HG03103 (cell line): ENCODE data around the gene NME9.

Experiments used
- ATAC-seq: cut with Tn5 transposase; IDR thresholded peaks from one replicate; pipeline ENCODE4 v1.9.1; 2021; ENCODE audit warnings: low read depth; ENCODE audit not compliant: unreplicated experiment

NME9 gene

GRCh38 chr3:138363322-138363721 lies 33.7 kb upstream of the NME9 start:
- no peak for ATAC-seq

- no peak for ATAC-seq
These were observed 32.9 kb upstream of the NME9 start for GRCh38 chr3:138362538-138362937.

GRCh38 chr3:138361561-138361971 lies 31.9 kb upstream of the NME9 start:
- ATAC-seq = no peak

GRCh38 chr3:138360869-138361525 lies 31.3 kb upstream of the NME9 start:
- ATAC-seq = no peak

GRCh38 chr3:138359919-138360868 lies 30.5 kb upstream of the NME9 start:
- no peak for ATAC-seq

DNA sequence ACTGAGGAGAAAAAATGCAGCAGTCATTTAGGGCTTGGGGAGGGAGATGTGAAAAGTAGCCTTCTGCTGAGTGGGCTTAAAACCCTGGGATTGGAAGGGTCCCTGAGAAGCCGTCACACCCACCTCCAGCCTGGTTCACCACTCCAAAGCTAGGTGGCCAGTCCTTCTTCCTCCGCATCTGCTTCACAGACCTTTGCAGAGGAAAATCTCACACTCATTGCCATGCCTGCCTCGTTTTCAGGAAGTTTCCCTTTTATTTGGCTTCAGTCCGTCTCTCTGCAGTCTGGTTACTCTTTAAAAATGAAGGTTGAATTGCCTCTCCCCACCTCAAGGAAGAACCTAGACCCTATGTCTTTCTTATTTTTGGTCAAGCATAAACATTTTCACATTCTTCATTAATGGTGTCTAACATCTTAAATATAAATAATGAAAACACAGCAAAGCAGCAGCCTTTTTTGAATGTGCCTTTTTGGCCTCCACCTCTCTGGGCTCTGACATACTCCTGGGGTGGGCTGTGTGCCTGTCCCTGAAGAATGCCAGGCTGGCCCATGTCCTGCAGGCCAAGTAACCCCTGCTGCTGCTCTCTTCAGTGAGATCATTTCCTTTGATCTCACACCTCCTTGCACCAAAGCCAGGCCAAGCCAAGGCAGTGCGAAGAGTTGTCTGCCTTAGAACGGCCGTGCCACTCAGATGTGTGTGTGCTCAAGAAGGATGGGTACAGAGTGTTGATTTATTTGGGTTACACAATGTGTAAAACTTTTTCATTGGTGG lies 29.7 kb upstream of the NME9 start:
- no peak for ATAC-seq

- no peak for ATAC-seq
These were observed 27.2 kb upstream of the NME9 start for GRCh38 chr3:138356730-138357405.

- no peak for ATAC-seq
These were observed 25.4 kb upstream of the NME9 start for GRCh38 chr3:138355071-138355470.

DNA sequence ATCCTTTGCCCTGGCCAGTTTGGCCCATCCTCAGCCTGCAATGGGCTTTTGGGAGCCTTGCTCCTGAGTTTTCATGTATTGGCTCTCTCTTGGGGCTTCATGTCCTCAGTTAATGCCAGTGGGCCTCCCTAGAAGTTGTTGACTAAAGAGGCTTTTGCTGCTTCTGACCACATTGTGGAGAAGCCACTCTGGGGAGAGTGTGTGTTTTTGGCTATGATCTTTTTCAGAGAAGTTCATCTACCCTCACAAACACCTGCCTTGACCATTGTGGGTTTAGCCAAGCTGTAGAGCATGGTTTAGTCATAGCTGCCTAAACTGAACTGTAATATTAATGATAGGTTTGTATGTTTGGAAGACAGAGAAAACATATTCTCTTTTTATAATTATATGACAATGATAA lies 24.7 kb upstream of the NME9 start:
- no peak for ATAC-seq

GRCh38 chr3:138351916-138352550 lies 22.4 kb upstream of the NME9 start:
- no peak for ATAC-seq

DNA sequence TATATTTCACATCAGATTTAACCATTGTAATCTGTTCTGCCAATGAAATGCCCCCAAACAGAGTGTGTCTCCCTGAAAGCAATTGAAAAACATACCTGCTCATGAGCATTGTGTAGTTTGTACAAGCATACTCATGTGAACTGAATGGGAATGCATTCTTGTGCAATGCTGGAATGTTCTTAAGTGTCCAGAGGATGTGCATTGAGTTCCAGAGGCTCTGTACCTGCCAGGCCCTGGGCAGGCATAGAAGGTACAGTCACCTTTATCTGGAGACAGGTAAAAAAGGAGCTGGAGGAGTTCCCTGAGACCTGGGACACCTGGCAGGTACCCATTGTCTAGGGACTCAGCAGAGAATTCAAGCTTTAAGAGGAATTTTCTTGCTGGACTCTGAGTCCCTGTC lies 21.5 kb upstream of the NME9 start:
- ATAC-seq = no peak

GRCh38 chr3:138349926-138350665 lies 20.4 kb upstream of the NME9 start:
- ATAC-seq = no peak

- no peak for ATAC-seq
These were observed 19.4 kb upstream of the NME9 start for GRCh38 chr3:138348754-138349739.

- no peak for ATAC-seq
These were observed 18.5 kb upstream of the NME9 start, which contains the start of gene MRAS for GRCh38 chr3:138347960-138348753. Gene MRAS, plus strand, starts transcription at chr3:138348579. Its CDS starts 24,305 bp downstream, at chr3:138372884.

GRCh38 chr3:138344754-138345153 lies 15.1 kb upstream of the NME9 start:
- no peak for ATAC-seq

DNA sequence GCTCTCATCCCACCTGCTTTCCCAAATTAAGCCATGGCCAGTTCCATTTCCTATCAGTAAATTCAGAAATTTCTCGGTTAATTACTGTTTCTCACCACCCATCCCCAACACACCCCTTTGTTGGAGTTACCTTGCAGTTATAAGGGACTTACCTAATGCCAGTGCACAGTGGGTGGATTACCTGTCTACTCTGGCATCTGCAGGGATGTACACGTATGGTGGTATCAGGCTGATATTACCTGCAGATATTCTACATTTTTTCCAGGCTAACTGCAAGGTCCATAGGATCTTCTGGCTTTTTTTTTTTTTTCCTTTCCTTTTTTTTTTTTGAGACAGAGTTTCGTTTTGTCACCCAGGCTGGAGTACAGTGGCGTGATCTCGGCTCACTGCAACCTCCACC lies 10.9 kb upstream of the NME9 start:
- ATAC-seq = no peak

GRCh38 chr3:138338811-138339210 lies 9.2 kb upstream of the NME9 start:
- no peak for ATAC-seq
